Upper lobe of left lung (tissue), 4 donors: ENCODE results near the gene TAF8.

ENCODE experiments used
- CTCF ChIP-seq, 6 experiments: fragments of 450-650 bp in 4 of 6; fragments of 200-600 bp in 2 of 6; sonication (generic) in 2 of 6; IDR thresholded peaks; one replicate each; pipeline ENCODE4 v1.5.1; 2016 to 2019; ENCODE audit warnings: antibody characterized with exemption in 6 of 6
- EP300 ChIP-seq, 4 donors: sonication (generic); formaldehyde crosslinking; IDR thresholded peaks; one replicate each; pipeline ENCODE4 v1.5.1; 2017; ENCODE audit warnings: antibody characterized with exemption in 4 of 4, control low read depth in 2 of 4

GRCh38 chr6:42049948-42050296 is 402 bp upstream of the TAF8 start:
- TF ChIP-seq CTCF (IDR thresholded peaks at IDR 0.05) (no peak), EP300 (IDR thresholded peaks at IDR 0.05) (no peak)
